Measurements from ENCODE around the gene IGF1R.

IGF1R gene

GRCh38 chr15:98772895-98773294, 124.6 kb downstream of the IGF1R start:
- no peak for DNase-seq (ENCODE audit: low read depth in 3 of 3, low spot score in 1 of 3)

DNA sequence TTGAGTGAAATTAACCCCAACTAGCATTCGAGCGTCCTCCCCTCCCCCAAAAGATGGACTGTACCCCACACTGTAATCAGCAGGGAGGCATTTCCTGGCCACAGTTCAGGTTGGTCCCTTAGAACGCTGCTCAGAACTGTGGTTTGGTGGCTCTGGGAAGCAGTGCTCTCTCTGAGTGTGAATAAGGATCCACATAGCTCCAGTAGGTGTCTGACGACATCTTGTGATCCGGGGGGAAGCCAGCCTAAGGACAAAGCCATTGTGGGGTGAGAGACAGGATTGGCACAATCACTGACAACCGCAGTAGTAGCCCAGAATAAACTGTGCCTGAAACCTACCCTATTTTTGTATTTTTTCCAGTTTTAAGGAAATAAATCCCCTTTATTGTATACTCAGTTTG, 125.3 kb downstream of the IGF1R start:
- DNase-seq (ENCODE audit: low read depth in 3 of 3, low spot score in 1 of 3), result no peak

DNA sequence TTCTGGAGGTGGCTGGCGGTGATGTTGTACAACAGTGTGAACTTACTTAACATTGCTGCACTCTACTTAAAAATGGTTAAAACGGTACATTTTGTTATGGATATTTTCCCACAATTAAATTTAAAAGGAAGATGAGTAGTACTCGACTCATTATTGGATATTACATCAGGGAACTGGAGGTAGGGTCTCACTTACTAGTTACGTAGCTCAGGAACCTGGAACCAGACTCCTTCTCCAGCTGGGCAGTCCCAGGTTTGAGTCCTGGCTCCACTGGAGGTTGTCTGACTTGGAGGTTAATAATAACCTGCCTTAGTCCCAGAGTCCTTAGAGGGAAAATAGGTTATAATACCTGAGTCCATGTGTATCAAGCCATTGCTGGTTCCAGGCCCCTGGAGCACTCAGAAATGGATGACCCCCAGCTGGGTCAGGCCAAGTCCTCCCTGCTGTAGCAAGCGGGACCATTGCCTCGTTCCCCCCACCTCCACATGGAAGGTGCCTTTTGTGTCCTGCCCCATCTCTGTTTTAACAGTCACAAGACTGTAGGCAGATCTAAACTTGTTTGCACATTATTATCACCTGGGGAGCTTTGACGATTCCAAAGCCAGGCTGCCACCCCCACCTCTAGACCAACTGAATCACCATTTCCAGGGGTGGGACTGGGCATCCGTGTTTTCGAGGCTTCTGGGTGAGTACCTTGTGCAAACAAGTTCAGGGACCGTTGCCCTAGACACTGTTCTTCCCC, 126.6 kb downstream of the IGF1R start:
- DNase-seq (ENCODE audit: low read depth in 3 of 3, low spot score in 1 of 3), result no peak

DNA sequence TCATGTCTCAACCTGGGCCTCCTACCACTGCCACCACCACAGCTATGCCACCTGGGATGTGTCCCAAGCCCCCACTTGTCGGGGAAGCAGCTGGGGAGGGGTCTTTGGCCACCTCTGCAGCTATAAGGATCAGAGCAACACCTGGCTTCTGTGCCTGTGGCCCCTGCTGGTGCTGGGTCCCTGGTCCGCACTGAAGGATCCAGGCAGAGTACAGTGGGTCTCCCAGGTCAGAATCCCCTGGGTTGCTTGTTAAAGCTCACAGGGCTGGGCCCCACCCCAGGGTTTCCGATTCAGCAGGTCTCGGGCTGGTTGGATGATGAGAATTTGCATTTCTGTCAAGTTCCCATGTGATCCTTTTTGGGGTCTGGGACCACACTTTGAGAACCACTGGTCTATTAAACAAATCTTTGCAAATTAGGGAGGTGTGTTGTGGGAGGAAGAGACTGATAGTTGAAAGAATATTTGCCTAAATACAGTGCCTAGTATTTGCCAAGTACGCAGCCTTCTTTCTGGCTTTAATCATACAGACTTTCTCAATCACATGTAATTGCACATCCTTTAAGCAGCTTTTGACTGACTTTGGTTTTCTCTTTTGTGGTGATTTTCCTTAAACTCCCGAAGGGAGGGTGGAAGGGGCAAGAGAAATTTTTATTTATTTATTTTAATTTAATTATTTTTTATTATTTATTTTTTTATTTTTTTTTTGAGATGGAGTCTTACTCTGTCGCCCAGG, 127.3 kb downstream of the IGF1R start:
- DNase-seq (ENCODE audit: low read depth in 3 of 3, low spot score in 1 of 3), result no peak

DNA sequence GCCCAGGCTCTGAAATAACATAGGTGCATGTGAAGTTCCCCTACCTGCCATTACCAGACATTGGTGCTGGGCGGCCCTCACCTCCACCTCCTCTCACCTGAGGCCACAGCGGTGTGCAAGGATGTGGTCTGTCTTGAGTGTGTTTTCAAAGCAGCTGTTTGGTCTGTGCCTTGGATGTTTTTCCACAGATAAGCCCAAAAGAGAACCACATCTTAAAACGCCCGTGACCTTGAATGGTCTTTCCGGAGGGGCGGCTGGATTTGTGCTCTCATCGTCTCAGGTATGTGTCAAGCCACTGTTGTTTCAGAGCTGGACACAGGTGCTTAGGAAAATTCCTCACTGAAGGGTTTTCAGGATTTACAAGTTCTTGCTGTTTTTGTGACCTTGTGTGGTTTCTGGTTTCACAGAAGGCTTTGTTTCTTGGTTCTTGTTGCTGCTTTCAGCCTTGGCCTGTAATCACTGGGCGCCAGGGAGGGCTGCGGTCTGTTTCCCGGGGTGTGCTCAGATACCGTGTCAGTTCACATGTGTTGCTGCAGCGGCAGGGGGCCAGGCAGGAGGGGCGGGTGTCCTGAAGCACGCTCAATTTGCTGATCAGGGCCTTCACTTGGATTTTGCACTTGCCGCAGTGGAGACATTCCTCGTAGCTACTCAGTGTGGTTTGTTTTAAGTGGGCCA, 128.4 kb downstream of the IGF1R start:
- DNase-seq (ENCODE audit: low read depth in 3 of 3, low spot score in 1 of 3), result no peak

- no peak for DNase-seq (ENCODE audit: low read depth in 3 of 3, low spot score in 1 of 3)
Observed at GRCh38 chr15:98777426-98777825, 129.1 kb downstream of the IGF1R start.

GRCh38 chr15:98778263-98778959, 130.1 kb downstream of the IGF1R start:
- no peak for DNase-seq (ENCODE audit: low read depth in 3 of 3, low spot score in 1 of 3)

DNA sequence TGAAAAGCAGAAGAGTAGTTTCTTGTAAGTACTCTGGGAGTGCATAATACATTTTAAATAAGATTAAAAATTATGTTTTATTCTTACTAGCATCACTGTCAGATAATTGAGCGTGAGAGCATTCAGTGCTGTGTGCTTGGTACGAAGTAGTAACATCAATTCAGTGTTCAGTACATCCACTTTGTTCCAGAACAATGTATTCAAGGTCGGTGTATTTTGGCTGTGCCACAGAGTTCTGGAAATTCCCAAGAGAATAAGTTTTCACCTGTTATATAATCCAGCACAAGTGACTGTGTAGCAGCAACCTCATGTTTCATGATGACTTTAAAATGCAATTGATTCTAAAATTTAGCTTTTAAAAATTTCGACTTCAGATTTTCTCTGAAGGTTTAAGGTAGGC, 130.6 kb downstream of the IGF1R start:
- no peak for DNase-seq (ENCODE audit: low read depth in 3 of 3, low spot score in 1 of 3)

GRCh38 chr15:98779463-98780071, 131.2 kb downstream of the IGF1R start:
- peak; percentile 31 to 72 (median 52) for DNase-seq (ENCODE audit: low read depth in 3 of 3, low spot score in 1 of 3)

GRCh38 chr15:98781838-98782237, 133.5 kb downstream of the IGF1R start:
- DNase-seq (ENCODE audit: low read depth in 3 of 3, low spot score in 1 of 3), result no peak

DNA sequence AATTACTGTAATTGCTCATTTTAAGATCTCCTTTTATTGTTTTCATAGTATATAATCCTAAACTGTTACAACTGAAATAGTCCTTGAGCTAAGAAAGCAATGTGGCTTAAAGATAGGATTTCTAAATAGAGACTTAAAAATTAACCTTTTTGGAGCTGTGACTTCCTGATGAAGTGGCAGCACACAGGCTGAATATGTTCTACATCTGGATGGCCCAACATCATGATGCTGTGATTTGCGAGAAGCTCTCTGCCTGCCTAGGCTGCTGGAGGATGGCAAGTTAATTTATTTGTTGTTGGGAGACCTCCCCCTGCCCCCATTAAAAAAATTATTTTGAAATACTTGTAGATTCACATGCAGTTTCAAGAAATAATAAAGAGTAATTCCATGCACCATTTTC, 134.5 kb downstream of the IGF1R start:
- DNase-seq (ENCODE audit: low read depth in 3 of 3, low spot score in 1 of 3), result no peak

GRCh38 chr15:98785431-98785806, 137.1 kb downstream of the IGF1R start:
- DNase-seq (ENCODE audit: low read depth in 3 of 3, low spot score in 1 of 3), result no peak

GRCh38 chr15:98785807-98786621, 137.7 kb downstream of the IGF1R start:
- DNase-seq (ENCODE audit: low read depth in 3 of 3, low spot score in 1 of 3), result no peak

GRCh38 chr15:98786717-98787116, 138.4 kb downstream of the IGF1R start:
- DNase-seq (ENCODE audit: low read depth in 3 of 3, low spot score in 1 of 3), result no peak

DNA sequence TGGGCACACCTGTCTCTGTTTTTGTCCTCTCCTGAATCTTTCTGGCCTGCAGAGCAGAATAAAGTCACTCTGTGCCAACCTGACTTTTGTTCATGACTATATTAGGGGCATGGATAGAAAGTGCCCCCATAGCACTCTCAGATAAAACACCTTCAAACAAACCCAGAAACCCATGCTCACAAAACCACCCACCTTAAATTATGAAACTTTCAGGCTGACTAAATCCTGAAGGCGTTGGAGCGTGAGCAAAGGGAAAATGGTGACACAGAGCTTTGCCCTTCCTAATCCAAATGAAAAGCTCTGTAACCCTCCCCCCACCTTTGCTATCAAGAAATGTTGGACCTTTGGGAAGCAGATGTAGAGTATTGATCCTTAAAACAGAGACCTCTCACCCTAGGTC, 138.9 kb downstream of the IGF1R start:
- DNase-seq (ENCODE audit: low read depth in 3 of 3, low spot score in 1 of 3), result no peak

DNA sequence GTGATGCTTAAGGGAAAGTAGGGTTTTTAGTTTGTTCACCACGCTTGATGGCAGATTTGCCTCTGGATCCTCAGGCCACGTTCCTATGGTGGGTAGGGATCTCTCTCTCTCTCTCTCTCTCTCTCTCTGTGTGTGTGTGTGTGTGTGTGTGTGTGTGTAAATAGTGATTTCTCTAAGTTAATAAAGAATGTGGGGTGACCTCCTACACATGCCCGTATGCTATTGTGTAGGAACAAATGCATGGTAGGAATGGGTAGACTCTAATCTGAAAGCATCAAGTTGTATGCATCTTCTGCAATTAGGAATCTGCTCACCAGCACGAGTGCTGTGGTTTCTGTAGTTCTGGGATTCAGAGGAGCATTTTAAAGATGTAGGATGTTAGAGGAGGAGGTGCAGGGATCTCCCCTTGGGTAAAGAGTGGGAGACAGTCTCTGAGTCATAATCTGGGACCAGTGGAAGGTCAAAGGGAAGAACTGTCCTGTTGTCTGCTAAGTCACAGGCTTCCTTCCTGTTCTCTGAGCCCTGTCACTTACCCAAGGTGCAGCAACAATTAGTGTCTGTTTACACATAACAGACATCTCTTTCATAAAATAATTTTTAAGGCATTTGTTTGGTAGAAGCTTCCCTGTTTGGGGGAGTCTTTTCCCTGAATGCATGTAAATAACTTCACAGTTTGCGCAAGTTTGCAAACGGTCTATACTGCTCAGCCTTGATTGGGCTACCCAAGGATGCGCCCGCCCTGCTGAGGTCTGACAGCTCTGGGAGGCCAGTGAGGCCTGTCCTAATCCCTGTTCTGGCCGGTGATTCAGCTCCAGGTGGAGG, 139.8 kb downstream of the IGF1R start:
- DNase-seq (ENCODE audit: low read depth in 3 of 3, low spot score in 1 of 3), result no peak

- DNase-seq (ENCODE audit: low read depth in 3 of 3, low spot score in 1 of 3), result no peak
Observed at GRCh38 chr15:98789020-98789419, 140.7 kb downstream of the IGF1R start.

GRCh38 chr15:98790270-98790669, 141.9 kb downstream of the IGF1R start:
- no peak for DNase-seq (ENCODE audit: low read depth in 3 of 3, low spot score in 1 of 3)

DNA sequence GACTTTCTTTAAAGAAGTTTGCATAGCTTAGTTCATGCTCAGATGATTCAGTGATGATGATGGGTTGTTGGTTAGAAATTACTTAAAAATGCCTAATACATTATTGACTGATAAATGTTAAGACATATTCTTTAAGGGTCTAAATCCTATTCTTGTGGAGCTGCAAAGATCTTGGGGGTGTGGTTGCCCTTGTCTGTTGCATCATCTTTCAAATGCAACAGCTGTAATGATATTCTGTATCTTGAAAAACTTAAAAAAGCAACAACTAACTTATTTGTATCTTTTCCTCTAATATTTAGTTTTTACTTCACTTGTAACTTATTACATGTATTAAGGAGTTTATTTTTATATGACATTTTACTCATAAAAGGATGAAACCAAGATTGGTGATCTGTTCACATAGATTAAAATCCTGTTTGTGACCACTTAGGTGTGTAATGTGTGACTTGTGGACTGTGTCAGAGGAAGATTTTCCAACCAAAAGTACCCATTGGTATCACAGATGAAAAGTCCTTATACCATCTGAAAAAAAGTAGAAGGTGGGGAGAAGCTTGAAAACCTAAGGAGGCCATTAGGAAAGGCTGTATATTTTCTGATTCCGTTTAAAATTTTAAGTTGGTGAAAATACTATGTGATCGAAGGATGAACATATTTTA, 142.8 kb downstream of the IGF1R start:
- no peak for DNase-seq (ENCODE audit: low read depth in 3 of 3, low spot score in 1 of 3)

All from stimulated activated CD4-positive, alpha-beta T cell treated with anti-CD3 and anti-CD28 coated beads, TNF-alpha, amount 100 ng/mL, for 1 hour (primary cell).